Measurements from ENCODE around the gene TMC6. TPM values are rescaled to one million over a fixed set of nuclear protein-coding genes. Genes with fewer than 3 reads are reported as not detected.

The TMC6 gene
- total and polyA plus RNA-seq, 2 of the 13 experiments (the other 11 are each of a cell fraction or from before 2014, with no cell fraction given), result 48.4 to 99.1 TPM

GRCh38 chr17:78129351-78130089, 965 bp upstream of the TMC6 start (continued):
- TF ChIP-seq KLF6 (CRISPR knock-in tag; IDR thresholded peaks at IDR 0.05) (no peak), POLR2AphosphoS5 (IDR thresholded peaks at IDR 0.05; ENCODE audit: low read depth, low read length) (no peak), HBP1 (CRISPR knock-in tag; IDR thresholded peaks at IDR 0.05; ENCODE audit: low read depth) (no peak), ZNF891 (CRISPR knock-in tag; IDR thresholded peaks at IDR 0.05) (no peak), EZH2 (conservative IDR thresholded peaks at IDR 0.05; ENCODE audit: low read depth, low read length) (no peak), TFAP4 (IDR thresholded peaks at IDR 0.05; ENCODE audit: borderline replicate concordance, low read depth) (no peak), PREB (CRISPR knock-in tag; IDR thresholded peaks at IDR 0.05) (no peak), ELF3 (CRISPR knock-in tag; IDR thresholded peaks at IDR 0.05) (no peak), ZNF629 (CRISPR knock-in tag; conservative IDR thresholded peaks at IDR 0.05) (peak; percentile 99), ZNF333 (CRISPR knock-in tag; IDR thresholded peaks at IDR 0.05; ENCODE audit: borderline replicate concordance) (no peak), ZNF501 (CRISPR knock-in tag; IDR thresholded peaks at IDR 0.05) (no peak), SMAD9 (CRISPR knock-in tag; IDR thresholded peaks at IDR 0.05) (no peak), KDM1A (CRISPR knock-in tag; IDR thresholded peaks at IDR 0.05) (peak; percentile 96), ZNF589 (CRISPR knock-in tag; conservative IDR thresholded peaks at IDR 0.05) (no peak; the same call in 1 of the 2 replicates), NCOA1 (CRISPR knock-in tag; IDR thresholded peaks at IDR 0.05) (no peak), HNF1B (CRISPR knock-in tag; IDR thresholded peaks at IDR 0.05) (peak; percentile 29; the same call in 1 of the 2 replicates), TEF (CRISPR knock-in tag; IDR thresholded peaks at IDR 0.05) (no peak), ZNF776 (CRISPR knock-in tag; IDR thresholded peaks at IDR 0.05) (no peak; the same call in 1 of the 2 replicates), FOXP4 (CRISPR knock-in tag; IDR thresholded peaks at IDR 0.05) (0 out of 2 replicates have a peak, but pooled peaks have one; percentile 1), GFI1 (CRISPR knock-in tag; IDR thresholded peaks at IDR 0.05; ENCODE audit: borderline replicate concordance) (no peak)

Measured in HepG2 (cell line).